Right lobe of liver (tissue), 4 donors: ENCODE measurements around the gene NMD3.

ENCODE experiments used
- CTCF ChIP-seq, 4 donors: fragments of 200-600 bp in 3 of 4; fragments of 450-650 bp in 1 of 4; IDR thresholded peaks; one replicate each; pipeline versions ENCODE4 v1.5.1 to v1.8.0; 2016 to 2022; ENCODE audit warnings: antibody characterized with exemption in 4 of 4, mild to moderate bottlenecking in 2 of 4
- POLR2A ChIP-seq: fragments of 450-650 bp; IDR thresholded peaks from one replicate; pipeline ENCODE4 v1.6.1; 2017; ENCODE audit warnings: antibody characterized with exemption, mild to moderate bottlenecking
- donor health status: DM: no; HTN: no; CAD: no.
- donor health status: DM: no; HTN: no; CAD: no.
- donor health status: DM: no; HTN: yes; CAD: no.

DNA sequence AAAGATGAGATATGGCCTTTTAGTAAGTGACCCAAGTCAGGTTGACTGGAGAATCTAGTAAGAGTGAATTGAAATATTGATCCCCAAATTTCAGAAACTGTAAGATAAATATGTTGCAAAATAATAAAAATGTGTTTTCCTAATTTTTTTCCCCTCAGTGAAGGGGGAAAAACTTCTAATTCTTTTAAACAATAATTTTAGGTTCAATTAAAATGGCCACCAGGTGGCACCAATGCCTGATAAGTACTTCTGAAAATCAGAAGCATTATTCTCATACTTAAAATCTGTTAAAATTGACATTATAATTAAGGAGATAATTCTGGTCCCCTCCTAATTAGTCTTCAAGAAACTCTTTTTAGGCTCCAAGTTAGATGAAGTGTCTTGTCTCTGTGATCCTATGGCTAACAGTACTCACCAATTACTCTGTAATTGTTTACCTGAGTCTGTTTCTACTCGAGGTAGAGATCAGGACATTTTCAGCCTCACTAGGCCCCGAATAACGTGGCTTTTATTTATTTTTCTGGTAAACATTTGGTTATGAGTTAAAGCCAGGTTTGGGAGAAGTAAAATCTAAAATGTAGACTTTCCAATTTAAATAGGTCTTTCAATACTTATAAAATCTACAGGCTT is 52.6 kb downstream of the NMD3 start:
- TF ChIP-seq CTCF (IDR thresholded peaks at IDR 0.05) = peak; percentile 65 to 74 (median 70)
- TF ChIP-seq POLR2A = no peak
